Left lobe of liver (tissue), 2 donors: ENCODE results near the gene AARS2. TPM values are rescaled to one million over a fixed set of nuclear protein-coding genes. Genes with fewer than 3 reads are reported as not detected.

Experiments used
- ATAC-seq: fragments of 200-7000 bp; cut with Tn5 transposase; one replicate; pipeline ENCODE4 v1.9.1; 2020; ENCODE audit warnings: mild to moderate bottlenecking, moderate library complexity
- DNase-seq: peaks from one replicate; pipeline ENCODE4 v3.0.0-alpha.2; 2020; ENCODE audit warnings: low spot score
- total RNA-seq: library from RNA; stranded (reverse); gene quantifications from one replicate; pipeline ENCODE4 v1.2.1, GENCODE V29; 2021
- donor health status: DM: no; HTN: no; CAD: no; lungs with moderate emphysema.
- donor health status: DM: no; HTN: yes; CAD: no.

Gene AARS2
- total RNA-seq, 1 donor from 2014 or later = 7.7 TPM

DNA sequence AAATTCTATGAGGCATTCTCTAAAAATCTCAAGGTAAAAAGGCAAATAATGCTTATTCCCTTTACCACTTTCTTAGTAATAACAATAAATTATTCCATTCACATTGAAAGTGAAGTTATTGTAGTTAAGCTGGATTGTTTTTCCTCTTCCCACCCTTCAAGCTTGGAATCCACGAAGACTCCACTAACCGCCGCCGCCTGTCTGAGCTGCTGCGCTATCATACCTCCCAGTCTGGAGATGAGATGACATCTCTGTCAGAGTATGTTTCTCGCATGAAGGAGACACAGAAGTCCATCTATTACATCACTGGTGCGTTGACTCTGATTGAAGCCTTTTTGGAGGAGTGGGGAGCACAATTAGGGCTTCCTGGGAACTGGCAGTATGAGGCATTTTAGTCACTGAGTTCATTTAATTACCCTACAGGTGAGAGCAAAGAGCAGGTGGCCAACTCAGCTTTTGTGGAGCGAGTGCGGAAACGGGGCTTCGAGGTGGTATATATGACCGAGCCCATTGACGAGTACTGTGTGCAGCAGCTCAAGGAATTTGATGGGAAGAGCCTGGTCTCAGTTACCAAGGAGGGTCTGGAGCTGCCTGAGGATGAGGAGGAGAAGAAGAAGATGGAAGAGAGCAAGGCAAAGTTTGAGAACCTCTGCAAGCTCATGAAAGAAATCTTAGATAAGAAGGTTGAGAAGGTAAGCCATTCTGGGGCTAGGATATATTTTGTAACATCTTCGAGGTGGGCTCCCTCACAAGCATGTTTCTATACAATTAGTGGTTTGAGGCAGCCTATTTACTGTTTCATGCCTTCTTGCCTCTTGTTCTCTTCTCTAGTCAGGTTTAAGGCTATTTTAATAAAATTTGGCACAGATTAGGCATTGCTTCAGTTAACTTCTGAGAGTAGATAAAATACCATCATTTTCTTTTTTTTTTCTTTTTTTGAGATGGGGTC is 61.3 kb downstream of the AARS2 start:
- no peak for ATAC-seq
- no peak for DNase-seq

DNA sequence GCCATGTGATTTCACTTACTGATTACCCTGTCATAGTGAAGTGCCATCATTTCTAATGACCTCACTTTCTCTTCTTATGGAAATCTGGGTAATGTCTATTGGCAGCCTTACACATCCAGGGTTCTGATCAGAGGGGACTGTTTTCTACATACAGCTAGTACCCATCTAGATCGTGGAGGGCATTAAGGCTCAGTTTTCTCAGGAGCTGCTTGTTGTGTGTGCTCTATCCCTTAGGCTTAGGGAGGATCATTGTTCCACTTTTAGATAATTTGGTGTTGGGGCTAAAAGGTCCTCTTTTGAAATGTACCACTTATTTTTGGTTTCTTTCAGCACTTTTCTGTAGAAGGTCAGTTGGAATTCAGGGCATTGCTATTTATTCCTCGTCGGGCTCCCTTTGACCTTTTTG is 62.4 kb downstream of the AARS2 start:
- ATAC-seq = no peak
- no peak for DNase-seq

DNA sequence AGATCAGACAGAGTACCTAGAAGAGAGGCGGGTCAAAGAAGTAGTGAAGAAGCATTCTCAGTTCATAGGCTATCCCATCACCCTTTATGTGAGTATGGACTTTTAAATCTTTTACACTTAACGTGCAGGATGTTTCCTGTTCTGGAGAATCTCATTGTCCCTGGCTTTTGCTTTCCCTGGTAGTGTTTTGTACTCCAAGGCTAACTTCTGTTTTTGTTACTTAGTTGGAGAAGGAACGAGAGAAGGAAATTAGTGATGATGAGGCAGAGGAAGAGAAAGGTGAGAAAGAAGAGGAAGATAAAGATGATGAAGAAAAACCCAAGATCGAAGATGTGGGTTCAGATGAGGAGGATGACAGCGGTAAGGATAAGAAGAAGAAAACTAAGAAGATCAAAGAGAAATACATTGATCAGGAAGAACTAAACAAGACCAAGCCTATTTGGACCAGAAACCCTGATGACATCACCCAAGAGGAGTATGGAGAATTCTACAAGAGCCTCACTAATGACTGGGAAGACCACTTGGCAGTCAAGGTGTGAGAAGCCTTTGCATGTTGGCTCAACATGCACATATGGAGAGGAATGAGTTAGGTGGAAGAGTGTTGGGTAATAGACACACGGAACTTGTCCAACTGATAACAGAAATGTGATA is 63.0 kb downstream of the AARS2 start:
- no peak for DNase-seq
- ATAC-seq = no peak

Other genes starting within 250 kb of the AARS2 start
- 35.3 TPM for gene MRPL14, start 185.9 kb downstream of the AARS2 start, total RNA-seq
- gene TMEM63B, start 185.8 kb downstream of the AARS2 start, total RNA-seq = 38.0 TPM
- gene CAPN11, start 154.5 kb downstream of the AARS2 start, total RNA-seq = 0.18 TPM
- not detected for gene MYMX, start 96.4 kb downstream of the AARS2 start, total RNA-seq
- gene SLC29A1, start 89.8 kb downstream of the AARS2 start, total RNA-seq = 37.5 TPM
- 187 TPM for gene HSP90AB1, start 66.2 kb downstream of the AARS2 start, total RNA-seq
- gene SLC35B2, start 55.8 kb downstream of the AARS2 start, total RNA-seq = 18.4 TPM
- gene NFKBIE, start 47.8 kb downstream of the AARS2 start, total RNA-seq = 2.8 TPM
- gene TMEM151B, start 42.9 kb downstream of the AARS2 start, total RNA-seq = not detected
- not detected for gene SPATS1, start 29.3 kb upstream of the AARS2 start, total RNA-seq
- gene CDC5L, start 74.4 kb upstream of the AARS2 start, total RNA-seq = 10.2 TPM